Endothelial cell of umbilical vein (primary cell): ENCODE measurements around the gene SCGB1C1. TPM values are rescaled to one million over a fixed set of nuclear protein-coding genes. Genes with fewer than 3 reads are reported as not detected.

Experiments used
- BruUV-seq: library from RNA; stranded (reverse); fragments of 400-500 nt; replicated peaks from 2 replicates; lab custom pipeline; 2021; lab: Mats Ljungman, UMichigan
- CTCF ChIA-PET: fragments of 300-600, 350-600 bp; sonication (Branson Sonifier 250); formaldehyde crosslinking; loops from one replicate; lab custom pipeline; 2021; ENCODE audit warnings: antibody characterized with exemption, inconsistent platforms; lab: Charles Lee
- POLR2A ChIA-PET: fragments of 300-600, 350-600 bp; sonication (Branson Sonifier 250); formaldehyde crosslinking; loops from one replicate; lab custom pipeline; 2021; ENCODE audit warnings: antibody characterized with exemption, inconsistent platforms; lab: Charles Lee
- DNase-seq: peaks from one replicate; pipeline ENCODE4 v3.0.0-alpha.2; 2011; ENCODE audit warnings: low read depth, low spot score
- FAIRE-seq: peaks from 2 replicates; lab custom pipeline; 2011; peaks lifted over from hg19 to GRCh38; lab: Jason Lieb, UNC
- H2AFZ ChIP-seq: 2 replicates; pipeline ENCODE4 v1.6.0; 2012; ENCODE audit warnings: low read depth, low read length, control low read depth, inconsistent platforms
- H3K27ac ChIP-seq: 2 replicates; pipeline ENCODE4 v1.5.1; 2011; ENCODE audit warnings: low read depth, mild to moderate bottlenecking, control low read depth, low read length, moderate library complexity; ENCODE audit not compliant: insufficient read depth
- H3K27me3 ChIP-seq, 2 experiments: 2 replicates each; pipeline versions ENCODE4 v1.6.0 to v1.6.1; 2011; ENCODE audit warnings: low read length in 2 of 2, mixed read lengths in 1 of 2; ENCODE audit not compliant: control insufficient read depth in 2 of 2, insufficient read depth in 2 of 2
- H3K36me3 ChIP-seq, 2 experiments: 2 replicates in 1 of 2; 3 replicates in 1 of 2; pipeline ENCODE4 v1.5.1; 2011; ENCODE audit warnings: low read length in 2 of 2, mild to moderate bottlenecking in 1 of 2, moderate library complexity in 1 of 2; ENCODE audit not compliant: control insufficient read depth in 2 of 2, insufficient read depth in 2 of 2; ENCODE audit errors: extremely low read depth in 1 of 2
- H3K4me1 ChIP-seq: 3 replicates; pipeline ENCODE4 v1.5.1; 2011; ENCODE audit warnings: mild to moderate bottlenecking, low read length; ENCODE audit not compliant: control insufficient read depth, insufficient read depth; ENCODE audit errors: extremely low read depth
- H3K4me2 ChIP-seq: 2 replicates; pipeline ENCODE4 v1.6.1; 2011; ENCODE audit warnings: low read length, control low read depth, mixed read lengths; ENCODE audit not compliant: insufficient read depth
- H3K4me3 ChIP-seq, 3 experiments: fragments of 200-600 bp in 1 of 3; sonication (generic), shearing (Covaris generic) in 1 of 3; replicated peaks in 1 of 3; 2 replicates each; pipeline ENCODE4 v1.5.1; 2011 to 2016; ENCODE audit warnings: control low read depth in 3 of 3, low read length in 3 of 3, mild to moderate bottlenecking in 2 of 3, inconsistent platforms in 1 of 3, low read depth in 1 of 3, moderate library complexity in 1 of 3; ENCODE audit not compliant: insufficient read depth in 1 of 3
- H3K79me2 ChIP-seq: 2 replicates; pipeline ENCODE4 v1.6.0; 2012; ENCODE audit warnings: low read length, inconsistent platforms; ENCODE audit not compliant: control insufficient read depth, insufficient read depth
- H3K9ac ChIP-seq: replicated peaks from 2 replicates; pipeline ENCODE3; 2011; ENCODE audit warnings: low read length, control low read depth; ENCODE audit not compliant: insufficient read depth; ENCODE audit errors: extremely low read depth
- H3K9me1 ChIP-seq: replicated peaks from 3 replicates; pipeline ENCODE4 v1.6.0; 2011; ENCODE audit warnings: mild to moderate bottlenecking, low read length; ENCODE audit not compliant: control insufficient read depth, insufficient read depth; ENCODE audit errors: extremely low read depth
- H3K9me3 ChIP-seq: replicated peaks from 2 replicates; pipeline ENCODE4 v1.5.1; 2012; ENCODE audit warnings: low read length, inconsistent platforms; ENCODE audit not compliant: control insufficient read depth, insufficient read depth
- H4K20me1 ChIP-seq: replicated peaks from 2 replicates; pipeline ENCODE3; 2011; ENCODE audit warnings: mild to moderate bottlenecking, low read length; ENCODE audit not compliant: control insufficient read depth, insufficient read depth; ENCODE audit errors: extremely low read depth
- EZH2 ChIP-seq: IDR thresholded peaks from 2 replicates; pipeline ENCODE4 v1.6.1; 2012; ENCODE audit warnings: borderline replicate concordance, low read depth, mild to moderate bottlenecking, moderate library complexity, low read length, inconsistent platforms; ENCODE audit not compliant: severe bottlenecking
- FOS ChIP-seq: IDR thresholded peaks from 2 replicates; pipeline ENCODE4 v1.6.1; 2011; ENCODE audit warnings: mild to moderate bottlenecking, low read length, moderate library complexity, borderline replicate concordance; ENCODE audit not compliant: insufficient read depth
- GATA2 ChIP-seq: IDR thresholded peaks from 2 replicates; pipeline ENCODE4 v1.7.0; 2011; ENCODE audit warnings: low read depth, mild to moderate bottlenecking, moderate library complexity, mixed read lengths, low read length; ENCODE audit not compliant: insufficient read length, insufficient read depth
- JUN ChIP-seq: IDR thresholded peaks from 2 replicates; pipeline ENCODE4 v1.6.1; 2011; ENCODE audit warnings: borderline replicate concordance, low read depth; ENCODE audit not compliant: insufficient read length, insufficient read depth
- MYC ChIP-seq: IDR thresholded peaks from one replicate; pipeline ENCODE4 v1.6.1; 2011; ENCODE audit warnings: mild to moderate bottlenecking, low read depth, low read length
- POLR2A ChIP-seq: IDR thresholded peaks from 2 replicates; pipeline ENCODE4 v1.6.1; 2012; ENCODE audit warnings: low read depth, mild to moderate bottlenecking, control low read depth, low read length
- POLR2AphosphoS5 ChIP-seq: IDR thresholded peaks from 2 replicates; pipeline ENCODE4 v1.6.1; 2012; ENCODE audit warnings: low read depth, mild to moderate bottlenecking, control low read depth, low read length, moderate library complexity; ENCODE audit not compliant: insufficient read depth
- dilution Hi-C: fragments of 300-500 bp; cut with MboI; formaldehyde crosslinking; loops from one replicate; pipeline ENCODE4 v1.15.0; 2019; ENCODE audit warnings: low sequenced_read_pairs; ENCODE audit not compliant: extremely low pct_ligation_motif_present
- intact Hi-C: fragments of 100-400 bp; cut with micrococcal nuclease; formaldehyde crosslinking; loops from one replicate; pipeline ENCODE4 v1.10.0; 2022
- polyA plus RNA-seq, 4 experiments: library from polyadenylated mRNA; depleted of rRNA in 3 of 4; stranded (reverse) in 3 of 4; unstranded in 1 of 4; fragments of >200 nt; gene quantifications; 2 replicates each; pipeline versions ENCODE4 v1.2.1 to v1.2.3, GENCODE V29; 2011 to 2012; ENCODE audit warnings: missing spikeins in 1 of 4
- total RNA-seq: library from RNA; stranded (reverse); gene quantifications from 2 replicates; pipeline ENCODE4 v1.2.3, GENCODE V29; 2021
- TF ChIP-seq, protein P1 (sequence below), 2 donors: IDR thresholded peaks; 1 replicate in 1 of 2; 2 replicates in 1 of 2; pipeline ENCODE4 v1.5.1; 2011; ENCODE audit warnings: low read length in 2 of 2, mild to moderate bottlenecking in 2 of 2, moderate library complexity in 2 of 2, control low read depth in 1 of 2, inconsistent platforms in 1 of 2, low read depth in 1 of 2; ENCODE audit not compliant: insufficient read depth in 1 of 2; ENCODE audit errors: extremely low read depth in 1 of 2
- TF ChIP-seq, protein P2 (sequence below): IDR thresholded peaks from 2 replicates; pipeline ENCODE4 v1.6.1; 2011; ENCODE audit not compliant: insufficient read depth, insufficient read length

SCGB1C1 gene
- total and polyA plus RNA-seq, 2 donors (not counting 3 experiments of a cell fraction or from before 2014, with no cell fraction given) = not detected

DNA sequence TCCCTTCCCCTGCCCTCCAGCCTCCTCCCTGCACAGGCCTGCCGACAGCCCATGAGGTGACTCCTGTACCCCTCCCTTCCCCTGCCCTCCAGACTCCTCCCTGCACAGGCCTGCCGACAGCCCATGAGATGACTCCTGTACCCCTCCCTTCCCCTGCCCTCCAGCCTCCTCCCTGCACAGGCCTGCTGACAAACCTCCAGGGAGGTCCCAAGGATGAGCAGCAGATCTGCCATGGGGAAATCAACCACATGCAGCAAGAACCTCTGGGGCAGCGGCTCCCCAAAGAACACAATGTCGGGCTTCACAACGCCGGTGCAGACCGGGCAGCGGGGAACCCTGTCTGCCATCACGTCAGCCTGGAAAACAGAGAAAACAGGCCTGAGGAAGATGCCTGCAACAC lies 31.0 kb downstream of the SCGB1C1 start:
- intact Hi-C loops = no loop called here

More for the DNA sequence above, 31.0 kb downstream of the SCGB1C1 start:
- Histone ChIP-seq H3K9me1 (no peaks in the 10 kb centered on the region), H3K9ac (no peak overlapping the region), H3K4me2 (no peak overlapping the region), H3K27ac (no peak overlapping the region), H3K79me2 (no peaks in the 10 kb centered on the region), H3K4me1 (no peaks in the 10 kb centered on the region), H4K20me1 (no peaks in the 10 kb centered on the region), H3K9me3 (no peaks in the 10 kb centered on the region), H2AFZ (no peak overlapping the region), H3K4me3 (no peak overlapping the region), H3K27me3 (no peaks in the 10 kb centered on the region), H3K36me3 (peaks cover 0 to 3% of the 10 kb centered on the region in 2 experiments)
- DNase-seq (no peak), FAIRE-seq (no peak)
- TF ChIP-seq EZH2 (no peak), FOS (no peak), MYC (no peak), JUN (no peak), GATA2 (no peak), POLR2AphosphoS5 (no peak), POLR2A (no peak)
- TF ChIP-seq, protein P1, sequence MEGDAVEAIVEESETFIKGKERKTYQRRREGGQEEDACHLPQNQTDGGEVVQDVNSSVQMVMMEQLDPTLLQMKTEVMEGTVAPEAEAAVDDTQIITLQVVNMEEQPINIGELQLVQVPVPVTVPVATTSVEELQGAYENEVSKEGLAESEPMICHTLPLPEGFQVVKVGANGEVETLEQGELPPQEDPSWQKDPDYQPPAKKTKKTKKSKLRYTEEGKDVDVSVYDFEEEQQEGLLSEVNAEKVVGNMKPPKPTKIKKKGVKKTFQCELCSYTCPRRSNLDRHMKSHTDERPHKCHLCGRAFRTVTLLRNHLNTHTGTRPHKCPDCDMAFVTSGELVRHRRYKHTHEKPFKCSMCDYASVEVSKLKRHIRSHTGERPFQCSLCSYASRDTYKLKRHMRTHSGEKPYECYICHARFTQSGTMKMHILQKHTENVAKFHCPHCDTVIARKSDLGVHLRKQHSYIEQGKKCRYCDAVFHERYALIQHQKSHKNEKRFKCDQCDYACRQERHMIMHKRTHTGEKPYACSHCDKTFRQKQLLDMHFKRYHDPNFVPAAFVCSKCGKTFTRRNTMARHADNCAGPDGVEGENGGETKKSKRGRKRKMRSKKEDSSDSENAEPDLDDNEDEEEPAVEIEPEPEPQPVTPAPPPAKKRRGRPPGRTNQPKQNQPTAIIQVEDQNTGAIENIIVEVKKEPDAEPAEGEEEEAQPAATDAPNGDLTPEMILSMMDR (IDR thresholded peaks at IDR 0.05; ENCODE audit: extremely low read depth in 1 of 2, insufficient read depth in 1 of 2, low read depth in 1 of 2, low read length in 2 of 2) = no peak
- TF ChIP-seq, protein P2, sequence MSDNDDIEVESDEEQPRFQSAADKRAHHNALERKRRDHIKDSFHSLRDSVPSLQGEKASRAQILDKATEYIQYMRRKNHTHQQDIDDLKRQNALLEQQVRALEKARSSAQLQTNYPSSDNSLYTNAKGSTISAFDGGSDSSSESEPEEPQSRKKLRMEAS = no peak
- CTCF ChIA-PET = interaction anchor here (1.3 kb wide), 1 partner anchor 8 kb away, joined by 3 read pairs; no protein-coding TSS in a partner anchor
- BruUV-seq = no TSS peak
- POLR2A ChIA-PET = no interaction called here
- dilution Hi-C loops = no loop called here
